Suprapubic skin (tissue), 3 donors: ENCODE results near the gene METTL4.

Experiments
- CTCF ChIP-seq, 2 donors: fragments of 200-600 bp in 1 of 2; fragments of 450-650 bp in 1 of 2; sonication (generic) in 1 of 2; IDR thresholded peaks; one replicate each; pipeline ENCODE4 v1.5.1; 2016 to 2019; ENCODE audit warnings: antibody characterized with exemption in 2 of 2, mild to moderate bottlenecking in 1 of 2, moderate library complexity in 1 of 2
- POLR2AphosphoS5 ChIP-seq, 3 donors: sonication (generic); formaldehyde crosslinking; IDR thresholded peaks; one replicate each; pipeline ENCODE4 v1.6.1; 2017; ENCODE audit warnings: antibody characterized with exemption in 3 of 3

- TF ChIP-seq POLR2AphosphoS5 (IDR thresholded peaks at IDR 0.05) (no peak), CTCF (IDR thresholded peaks at IDR 0.05) (no peak)
Observed at GRCh38 chr18:2545155-2545554, 26.1 kb downstream of the METTL4 start.
